NCI-H2081 (cell line): ENCODE data around the gene MYMK.

Source experiments
- DNase-seq, 2 experiments: peaks; one replicate each; lab custom pipeline; 2025; lab: John Stamatoyannopoulos, UW

The MYMK gene

GRCh38 chr9:133468374-133468773 is 56.4 kb downstream of the MYMK start:
- no peak for DNase-seq

GRCh38 chr9:133467101-133467500 is 57.7 kb downstream of the MYMK start:
- DNase-seq = no peak

GRCh38 chr9:133465984-133466383 is 58.8 kb downstream of the MYMK start:
- DNase-seq = no peak

DNA sequence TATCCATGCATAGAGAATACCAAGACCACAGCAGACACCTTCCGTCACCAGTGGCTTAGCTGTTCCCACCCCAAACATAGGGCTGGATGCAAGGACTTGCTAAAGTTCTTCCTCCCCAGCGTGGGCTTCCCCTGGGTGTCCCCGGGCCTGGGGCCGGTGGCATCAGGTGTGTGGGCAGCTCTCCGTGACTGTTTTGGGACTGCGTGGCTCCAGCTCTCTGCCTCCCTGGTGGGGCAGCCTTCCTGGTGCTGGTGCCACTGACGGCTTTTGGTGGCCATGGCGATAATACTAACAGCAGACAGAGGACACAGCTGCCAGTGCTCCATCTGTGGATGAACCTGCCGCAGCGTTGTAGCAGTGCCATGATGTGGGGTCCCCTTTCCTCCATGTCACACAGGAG is 60.1 kb downstream of the MYMK start:
- DNase-seq = no peak
